Thymus (tissue), 11 donors: ENCODE results near the gene FAM161B. TPM values are rescaled to one million over a fixed set of nuclear protein-coding genes. Genes with fewer than 3 reads are reported as not detected.
A peak's percentile ranks its signal among the peaks of the same experiment; 100 is the strongest.

ENCODE experiments used
- DNase-seq, 9 donors: peaks; one replicate each; pipeline ENCODE4 v3.0.0-alpha.2; 2013; ENCODE audit warnings: low spot score in 9 of 9, low read depth in 6 of 9, missing footprints in 1 of 9
- H3K27ac ChIP-seq, 2 donors: one replicate each; pipeline ENCODE4 v1.5.1; 2013; ENCODE audit warnings: control low read depth in 1 of 2, low read depth in 1 of 2, low read length in 1 of 2, mild to moderate bottlenecking in 1 of 2, moderate library complexity in 1 of 2
- H3K27me3 ChIP-seq, 2 donors: one replicate each; pipeline ENCODE4 v1.5.1; 2013; ENCODE audit warnings: low read length in 1 of 2; ENCODE audit not compliant: control insufficient read depth in 2 of 2, insufficient read depth in 1 of 2
- H3K36me3 ChIP-seq, 2 donors: one replicate each; pipeline ENCODE4 v1.5.1; 2013; ENCODE audit warnings: low read length in 1 of 2, mild to moderate bottlenecking in 1 of 2, moderate library complexity in 1 of 2; ENCODE audit not compliant: control insufficient read depth in 2 of 2, insufficient read depth in 2 of 2
- H3K4me1 ChIP-seq, 2 donors: one replicate each; pipeline ENCODE4 v1.5.1; 2013; ENCODE audit warnings: low read length in 2 of 2; ENCODE audit not compliant: control insufficient read depth in 2 of 2, insufficient read depth in 2 of 2
- H3K4me3 ChIP-seq, 2 donors: one replicate each; pipeline ENCODE4 v1.5.1; 2013; ENCODE audit warnings: low read length in 2 of 2, control low read depth in 1 of 2, mild to moderate bottlenecking in 1 of 2
- H3K9me3 ChIP-seq, 2 donors: one replicate each; pipeline ENCODE4 v1.5.1; 2013; ENCODE audit warnings: low read length in 1 of 2, mild to moderate bottlenecking in 1 of 2; ENCODE audit not compliant: control insufficient read depth in 2 of 2, insufficient read depth in 1 of 2
- WGBS: extraction: QIAGEN DNeasy Blood & Tissue Kit; methylation state at CpG from one replicate; pipeline ENCODE4 v1.1.7; 2013; 5-methylcytosine and 5-hydroxymethylcytosine counted together
- polyA plus RNA-seq: library from polyadenylated mRNA; stranded (reverse); fragments of 200-250 nt; gene quantifications from one replicate; pipeline ENCODE4 v1.2.3, GENCODE V29; 2013
- total RNA-seq: library from RNA; stranded (reverse); fragments of 120-200 nt; gene quantifications from one replicate; pipeline ENCODE4 v1.2.4, GENCODE V29; 2013
- donor health status: healthy.

FAM161B gene
- total and polyA plus RNA-seq, 2 donors, result 1.7 to 4.1 TPM

DNA sequence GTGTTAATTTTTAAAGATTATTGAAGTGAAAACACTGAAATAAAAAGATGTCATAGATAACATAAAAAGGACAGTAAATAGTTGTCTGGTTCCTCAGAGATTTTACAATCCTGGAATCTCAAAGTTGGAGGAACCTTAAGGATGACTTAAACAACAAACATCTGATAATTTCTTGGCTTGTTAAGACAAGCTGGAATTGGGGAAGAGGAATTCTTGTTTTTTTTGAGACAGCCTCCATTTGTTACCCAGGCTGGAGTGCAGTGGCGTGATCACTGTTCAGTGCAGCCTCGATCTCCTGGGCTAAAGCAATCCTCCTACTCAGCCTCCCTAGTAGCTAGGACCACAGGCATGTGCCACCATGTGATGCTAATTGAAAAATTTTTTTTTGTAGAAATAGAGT is 60.9 kb downstream of the FAM161B start:
- H3K27ac ChIP-seq, result no peak overlapping the region
- H3K36me3 ChIP-seq, result peaks cover 4 to 10% of the 10 kb centered on the region in 2 donors
- no peaks in the 10 kb centered on the region for H3K27me3 ChIP-seq
- H3K4me1 ChIP-seq, result peaks cover 5 to 7% of the 10 kb centered on the region in 2 donors
- DNase-seq, result no peak
- H3K9me3 ChIP-seq, result no peaks in the 10 kb centered on the region
- no peak overlapping the region for H3K4me3 ChIP-seq
- over 99% methylated on average over 2 of the region's 2 CpGs for WGBS

DNA sequence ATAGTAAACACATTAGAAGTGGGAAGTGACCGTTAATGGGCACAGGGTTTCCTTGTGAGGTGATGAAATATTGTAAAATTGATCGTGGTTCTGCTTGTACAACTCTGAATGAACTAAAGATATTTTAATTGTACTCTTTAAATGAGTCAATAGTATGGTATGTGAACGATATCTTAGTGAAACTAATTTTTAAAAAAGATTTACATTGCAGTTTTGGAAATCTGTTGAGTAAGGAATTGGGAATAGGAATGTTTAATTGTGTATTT is 61.5 kb downstream of the FAM161B start:
- Histone ChIP-seq H3K27ac (no peak overlapping the region), H3K36me3 (peaks cover 0 to 5% of the 10 kb centered on the region in 2 donors), H3K27me3 (no peaks in the 10 kb centered on the region), H3K4me3 (no peak overlapping the region), H3K4me1 (peaks cover 5 to 7% of the 10 kb centered on the region in 2 donors), H3K9me3 (no peaks in the 10 kb centered on the region)
- DNase-seq, result no peak
- WGBS, result 82% methylated on average over 3 of the region's 3 CpGs

DNA sequence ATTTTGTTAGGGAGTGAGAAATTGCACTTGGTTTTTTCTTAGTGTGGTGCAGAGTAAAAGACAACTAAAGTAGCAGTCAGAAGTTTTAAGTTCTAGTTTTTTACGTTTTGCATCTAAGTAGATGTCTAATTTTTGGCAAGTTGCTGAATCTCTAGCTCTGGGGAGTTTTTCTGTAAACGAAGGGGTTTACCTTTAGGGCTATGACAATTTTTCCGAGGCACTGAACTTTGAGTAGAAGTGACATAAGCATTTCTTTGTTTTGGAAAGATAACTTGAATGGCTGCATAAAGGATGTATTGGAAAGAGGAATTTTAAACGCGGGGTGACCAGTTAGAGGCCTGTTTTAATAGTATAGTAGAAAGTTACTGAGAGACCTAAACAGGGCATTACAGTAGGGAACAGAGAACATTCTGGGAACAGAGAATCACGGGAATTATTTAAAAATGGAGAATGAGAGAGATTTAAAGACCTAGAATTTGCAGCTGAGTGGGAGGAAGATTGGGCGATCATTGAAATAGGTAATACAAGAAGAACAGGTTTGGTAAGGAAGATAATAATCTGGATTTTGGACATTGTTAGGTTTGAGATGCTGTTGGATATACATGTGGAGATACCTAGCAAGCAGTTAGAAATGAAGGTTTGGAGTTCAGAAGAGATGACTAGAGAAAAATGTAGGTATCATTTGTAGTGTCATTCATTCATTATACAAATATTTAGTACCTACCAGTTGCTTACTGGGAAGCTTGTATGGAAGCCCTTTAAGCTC is 62.0 kb downstream of the FAM161B start:
- H3K27ac ChIP-seq, result peak overlapping the region in 1 of 2 donors; percentile 84

DNA sequence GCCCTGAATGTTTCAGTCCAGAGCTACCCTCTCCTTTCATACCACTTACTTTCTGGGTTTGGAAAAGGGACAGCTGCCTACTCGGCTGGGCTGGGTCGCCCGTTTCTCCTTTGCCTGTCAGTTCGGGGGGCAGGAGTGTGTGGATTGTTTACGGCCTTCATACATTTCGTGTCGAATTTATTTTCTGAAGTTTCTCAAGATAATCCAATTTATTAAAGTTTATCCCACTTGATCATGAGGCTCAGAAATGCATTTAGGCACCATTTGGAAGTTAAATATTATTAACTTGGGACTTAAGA is 62.6 kb downstream of the FAM161B start:
- under 1% methylated on average over 7 of the region's 7 CpGs for WGBS
- Histone ChIP-seq H3K36me3 (peaks cover 0 to 3% of the 10 kb centered on the region in 2 donors), H3K4me3 (peak overlapping the region; percentile 100), H3K27ac (peak overlapping the region; percentile 84 to 95), H3K9me3 (no peaks in the 10 kb centered on the region), H3K4me1 (peaks cover 5 to 7% of the 10 kb centered on the region in 2 donors), H3K27me3 (no peaks in the 10 kb centered on the region)
- DNase-seq, result peak in 1 of 9 donors; percentile 1

More for the DNA sequence above, 62.0 kb downstream of the FAM161B start:
- Histone ChIP-seq H3K4me1 (peaks cover 5 to 7% of the 10 kb centered on the region in 2 donors), H3K4me3 (peak overlapping the region; percentile 100), H3K9me3 (no peaks in the 10 kb centered on the region), H3K36me3 (peaks cover 0 to 5% of the 10 kb centered on the region in 2 donors), H3K27me3 (no peaks in the 10 kb centered on the region)
- WGBS, result 55% methylated on average over 7 of the region's 7 CpGs
- DNase-seq, result peak in 1 of 9 donors; percentile 14

DNA sequence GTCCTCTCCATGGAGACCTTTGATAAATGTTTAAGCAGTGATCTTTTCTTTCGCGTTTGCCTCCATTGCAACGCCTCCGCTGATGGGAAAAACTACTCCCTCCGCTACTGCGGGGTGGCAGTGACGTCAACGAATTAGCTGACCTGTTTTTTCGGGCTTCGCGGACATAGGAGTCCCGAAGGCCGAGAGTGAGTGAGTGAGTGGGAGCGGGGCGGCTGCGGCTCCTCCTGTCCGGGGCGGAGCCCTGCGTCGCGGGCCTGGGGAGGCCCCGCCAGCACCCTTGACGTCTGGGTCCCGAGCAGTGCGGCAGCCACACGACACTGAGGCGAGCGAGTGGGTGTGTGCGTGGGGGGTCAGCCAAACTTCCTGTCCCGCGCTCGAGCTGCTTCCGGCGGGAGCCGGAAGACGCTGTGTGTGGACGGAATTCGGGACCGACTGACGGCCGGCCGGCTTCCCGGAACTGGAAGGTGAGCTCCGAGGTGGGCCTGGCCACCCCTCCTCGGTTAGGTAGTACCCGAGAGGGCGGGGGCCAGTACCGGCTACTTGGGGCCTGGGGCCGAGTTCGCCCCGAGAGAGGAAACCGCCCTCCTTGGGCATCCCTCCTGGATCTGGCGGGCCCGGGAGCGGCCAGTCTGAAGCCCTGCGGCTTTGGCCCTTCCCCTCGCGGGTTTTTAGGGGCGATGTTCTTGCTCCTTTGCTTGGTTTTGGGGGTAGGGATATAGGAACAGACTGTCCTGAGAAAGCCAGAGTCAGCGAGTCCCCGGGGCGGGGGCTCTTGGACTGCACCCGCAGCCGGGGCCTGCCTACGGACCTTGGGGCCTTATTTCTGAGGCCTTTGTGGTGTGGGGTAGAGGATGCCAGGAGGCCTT is 63.2 kb downstream of the FAM161B start, which contains the start of gene ZNF410:
TSS of gene ZNF410 (plus strand) at position 411 of the 869 bp plus-strand sequence. CDS start 5,317 bp downstream, outside the sequence.
- Histone ChIP-seq H3K9me3 (no peaks in the 10 kb centered on the region), H3K4me3 (peak within 1 kb of the TSS; percentile 100), H3K4me1 (peaks cover 5 to 7% of the 10 kb centered on the region in 2 donors), H3K36me3 (no peaks in the 10 kb centered on the region), H3K27ac (peak within 1 kb of the TSS; percentile 84 to 95), H3K27me3 (no peaks in the 10 kb centered on the region)
- WGBS, result under 1% methylated on average over 65 of the region's 65 CpGs
- peak; percentile 43 to 85 (median 67) for DNase-seq

DNA sequence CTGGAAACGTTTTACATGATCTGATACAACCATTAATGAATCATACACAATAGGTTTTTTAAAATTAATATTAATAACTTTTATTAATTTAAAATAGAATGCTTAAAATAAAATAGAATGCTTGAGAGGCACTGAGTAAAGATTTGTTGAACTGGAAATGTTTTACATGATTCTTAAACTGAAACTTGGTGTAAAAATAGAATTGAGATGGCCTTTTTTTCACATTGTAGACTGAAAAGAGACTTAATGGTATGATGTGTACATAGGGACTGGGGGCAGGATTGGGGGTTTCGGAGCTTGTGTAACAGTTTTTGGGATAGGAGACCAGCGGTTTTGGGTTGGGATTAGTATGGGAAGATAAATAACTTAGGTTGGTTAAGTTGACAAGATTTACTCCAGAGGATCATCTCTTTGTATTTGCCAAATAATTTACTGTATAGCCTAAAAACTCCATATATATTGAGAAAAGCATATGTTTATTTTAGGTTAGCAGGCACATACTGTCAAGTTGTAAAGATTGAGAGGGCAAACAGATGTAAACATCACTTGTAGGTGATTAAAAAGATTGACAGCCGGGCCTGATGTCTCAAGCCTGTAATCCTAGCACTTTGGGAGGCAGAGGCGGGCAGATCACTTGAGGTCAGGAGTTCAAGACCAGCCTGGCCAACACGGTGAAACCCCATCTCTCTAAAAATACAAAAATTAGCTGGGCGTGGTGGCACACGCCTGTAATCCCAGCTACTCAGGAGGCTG is 65.3 kb downstream of the FAM161B start:
- DNase-seq, result no peak
- Histone ChIP-seq H3K4me1 (peaks cover 5 to 7% of the 10 kb centered on the region in 2 donors), H3K36me3 (no peaks in the 10 kb centered on the region), H3K27ac (no peak overlapping the region), H3K4me3 (no peak overlapping the region), H3K9me3 (no peaks in the 10 kb centered on the region), H3K27me3 (no peaks in the 10 kb centered on the region)
- 95% methylated on average over 8 of the region's 8 CpGs for WGBS

Other genes with a start within 250 kb of the FAM161B start
- 5.0 TPM for gene PNMA1, start 235.7 kb downstream of the FAM161B start, total RNA-seq
- 31.2 TPM for gene PNMA1, start 235.7 kb downstream of the FAM161B start, polyA plus RNA-seq
- 4.9 TPM for gene PTGR2, start 98.3 kb downstream of the FAM161B start, total RNA-seq
- gene PTGR2, start 98.3 kb downstream of the FAM161B start, polyA plus RNA-seq, result 7.9 TPM
- gene ZNF410, start 63.2 kb downstream of the FAM161B start, total RNA-seq, result 45.0 TPM
- gene ZNF410, start 63.2 kb downstream of the FAM161B start, polyA plus RNA-seq, result 53.4 TPM
- 13.3 TPM for gene COQ6, start 208 bp upstream of the FAM161B start, total RNA-seq
- gene COQ6, start 208 bp upstream of the FAM161B start, polyA plus RNA-seq, result 19.5 TPM
- 3.5 TPM for gene ENTPD5, start 69.2 kb upstream of the FAM161B start, total RNA-seq
- 6.2 TPM for gene ENTPD5, start 69.2 kb upstream of the FAM161B start, polyA plus RNA-seq
- 4.2 TPM for gene BBOF1, start 69.3 kb upstream of the FAM161B start, total RNA-seq
- 5.1 TPM for gene BBOF1, start 69.3 kb upstream of the FAM161B start, polyA plus RNA-seq
- 8.6 TPM for gene ALDH6A1, start 134.4 kb upstream of the FAM161B start, total RNA-seq
- gene ALDH6A1, start 134.4 kb upstream of the FAM161B start, polyA plus RNA-seq, result 9.2 TPM
- 11.6 TPM for gene LIN52, start 134.9 kb upstream of the FAM161B start, total RNA-seq
- gene LIN52, start 134.9 kb upstream of the FAM161B start, polyA plus RNA-seq, result 8.9 TPM